H9 (cell line): Measurements from ENCODE around the gene NXPH3. TPM values are rescaled to one million over a fixed set of nuclear protein-coding genes. Genes with fewer than 3 reads are reported as not detected.

ENCODE experiments used
- DNase-seq: peaks from one replicate; pipeline ENCODE4 v3.0.0-alpha.2; 2017
- H2AFZ ChIP-seq: one replicate; pipeline ENCODE4 v1.6.1; 2013; ENCODE audit warnings: mild to moderate bottlenecking, low read length, control low read depth, moderate library complexity
- H2AK5ac ChIP-seq: 2 replicates; pipeline ENCODE4 v1.6.1; 2013; ENCODE audit warnings: low read length, control low read depth, mixed read lengths; ENCODE audit not compliant: insufficient read length
- H2BK120ac ChIP-seq: one replicate; pipeline ENCODE4 v1.6.1; 2013; ENCODE audit warnings: low read depth, mild to moderate bottlenecking, low read length, control low read depth, inconsistent platforms; ENCODE audit not compliant: poor library complexity, severe bottlenecking
- H2BK12ac ChIP-seq: 2 replicates; pipeline ENCODE4 v1.6.1; 2013; ENCODE audit warnings: low read length, control low read depth, mixed read lengths, low read depth; ENCODE audit not compliant: insufficient read length
- H2BK15ac ChIP-seq: 2 replicates; pipeline ENCODE4 v1.6.1; 2013; ENCODE audit warnings: low read depth, low read length, control low read depth
- H2BK20ac ChIP-seq: one replicate; pipeline ENCODE4 v1.6.1; 2013; ENCODE audit warnings: low read depth, mild to moderate bottlenecking, low read length, control low read depth, inconsistent platforms; ENCODE audit not compliant: poor library complexity, severe bottlenecking
- H2BK5ac ChIP-seq: 2 replicates; pipeline ENCODE4 v1.6.1; 2013; ENCODE audit warnings: low read length, control low read depth, mixed read lengths; ENCODE audit not compliant: insufficient read length
- H3K14ac ChIP-seq: 2 replicates; pipeline ENCODE4 v1.6.1; 2013; ENCODE audit warnings: low read length, control low read depth; ENCODE audit not compliant: insufficient read depth
- H3K18ac ChIP-seq: 2 replicates; pipeline ENCODE4 v1.6.1; 2013; ENCODE audit warnings: low read depth, mild to moderate bottlenecking, mixed read lengths, low read length, control low read depth; ENCODE audit not compliant: insufficient read length
- H3K23ac ChIP-seq: 2 replicates; pipeline ENCODE4 v1.6.1; 2013; ENCODE audit warnings: low read length, control low read depth, mixed read lengths, low read depth; ENCODE audit not compliant: insufficient read length
- H3K23me2 ChIP-seq: 2 replicates; pipeline ENCODE4 v1.6.1; 2013; ENCODE audit warnings: low read depth, mild to moderate bottlenecking, mixed read lengths, low read length, control low read depth; ENCODE audit not compliant: insufficient read length, poor library complexity, severe bottlenecking
- H3K27ac ChIP-seq: 2 replicates; pipeline ENCODE4 v1.5.1; 2013; ENCODE audit warnings: low read length, control low read depth, mixed read lengths, low read depth; ENCODE audit not compliant: insufficient read length
- H3K27me3 ChIP-seq: 2 replicates; pipeline ENCODE4 v1.6.1; 2013; ENCODE audit warnings: low read length, control low read depth, inconsistent platforms; ENCODE audit not compliant: insufficient read depth
- H3K4ac ChIP-seq: 2 replicates; pipeline ENCODE4 v1.6.1; 2013; ENCODE audit warnings: low read depth, mild to moderate bottlenecking, control low read depth, inconsistent platforms, low read length, moderate library complexity
- H3K4me1 ChIP-seq: 2 replicates; pipeline ENCODE4 v1.6.1; 2013; ENCODE audit warnings: low read length, control low read depth, inconsistent platforms; ENCODE audit not compliant: insufficient read depth
- H3K4me2 ChIP-seq: 2 replicates; pipeline ENCODE4 v1.6.1; 2013; ENCODE audit warnings: low read length, control low read depth, mixed read lengths; ENCODE audit not compliant: insufficient read length, insufficient read depth
- H3K56ac ChIP-seq: 2 replicates; pipeline ENCODE4 v1.6.1; 2013; ENCODE audit warnings: low read depth, mild to moderate bottlenecking, mixed read lengths, low read length, control low read depth; ENCODE audit not compliant: insufficient read length
- H3K79me1 ChIP-seq: 2 replicates; pipeline ENCODE4 v1.6.1; 2013; ENCODE audit warnings: low read depth, mild to moderate bottlenecking, moderate library complexity, low read length, control low read depth, inconsistent platforms; ENCODE audit not compliant: insufficient read depth, poor library complexity, severe bottlenecking
- H3K79me2 ChIP-seq: 2 replicates; pipeline ENCODE4 v1.6.1; 2013; ENCODE audit warnings: low read length, control low read depth, inconsistent platforms; ENCODE audit not compliant: insufficient read depth
- H3K9ac ChIP-seq: 2 replicates; pipeline ENCODE4 v1.6.1; 2013; ENCODE audit warnings: low read length, control low read depth, mixed read lengths; ENCODE audit not compliant: insufficient read length; ENCODE audit errors: extremely low read depth
- H3K9me3 ChIP-seq: one replicate; pipeline ENCODE4 v1.6.1; 2013; ENCODE audit warnings: low read depth, low read length, inconsistent platforms; ENCODE audit not compliant: control insufficient read depth
- H3T11ph ChIP-seq: one replicate; pipeline ENCODE4 v1.6.1; 2013; ENCODE audit warnings: mild to moderate bottlenecking, low read length, control low read depth, inconsistent platforms
- H4K20me1 ChIP-seq: one replicate; pipeline ENCODE4 v1.6.1; 2013; ENCODE audit not compliant: control insufficient read depth, insufficient read length, insufficient read depth
- H4K5ac ChIP-seq: 2 replicates; pipeline ENCODE4 v1.6.1; 2013; ENCODE audit warnings: low read depth, mild to moderate bottlenecking, mixed read lengths, low read length, control low read depth; ENCODE audit not compliant: insufficient read length
- H4K8ac ChIP-seq: replicated peaks from 2 replicates; pipeline ENCODE4 v1.6.1; 2013; ENCODE audit warnings: low read length, control low read depth, mixed read lengths, low read depth; ENCODE audit not compliant: insufficient read length
- H4K91ac ChIP-seq: 2 replicates; pipeline ENCODE4 v1.6.1; 2013; ENCODE audit warnings: low read depth, mild to moderate bottlenecking, moderate library complexity, mixed read lengths, low read length, control low read depth; ENCODE audit not compliant: insufficient read length
- H3K27ac Mint-ChIP-seq, 3 experiments: 2 replicates in 2 of 3; 3 replicates in 1 of 3; pipeline ENCODE4 v1.8.0; 2020 to 2021; ENCODE audit warnings: mixed read lengths in 3 of 3, mild to moderate bottlenecking in 1 of 3, moderate library complexity in 1 of 3
- H3K27me3 Mint-ChIP-seq: 2 replicates; pipeline ENCODE4 v1.8.0; 2021; ENCODE audit warnings: low read depth, mild to moderate bottlenecking, moderate library complexity, mixed read lengths
- H3K36me3 Mint-ChIP-seq, 3 experiments: 2 replicates in 2 of 3; 3 replicates in 1 of 3; pipeline ENCODE4 v1.8.0; 2020 to 2021; ENCODE audit warnings: low read depth in 3 of 3, mixed read lengths in 3 of 3; ENCODE audit not compliant: insufficient read depth in 1 of 3
- H3K4me1 Mint-ChIP-seq, 2 experiments: 2 replicates each; pipeline ENCODE4 v1.8.0; 2020; ENCODE audit warnings: mixed read lengths in 2 of 2
- H3K4me3 Mint-ChIP-seq, 2 experiments: 2 replicates in 1 of 2; 3 replicates in 1 of 2; pipeline ENCODE4 v1.8.0; 2020 to 2021; ENCODE audit warnings: mild to moderate bottlenecking in 2 of 2, mixed read lengths in 2 of 2, moderate library complexity in 1 of 2
- H3K9me3 Mint-ChIP-seq, 2 experiments: 2 replicates in 1 of 2; 3 replicates in 1 of 2; pipeline ENCODE4 v1.8.0; 2020; ENCODE audit warnings: mild to moderate bottlenecking in 2 of 2, mixed read lengths in 2 of 2, moderate library complexity in 1 of 2
- total RNA-seq: library from RNA; stranded (reverse); gene quantifications from 2 replicates; pipeline ENCODE4 v1.2.1, GENCODE V29; 2021
- TF ChIP-seq, protein P1 (sequence below): fragments of 200-600 bp; sonication (generic); conservative IDR thresholded peaks from 3 replicates; pipeline ENCODE4 v1.8.0; 2021; ENCODE audit warnings: antibody characterized with exemption, mild to moderate bottlenecking

Gene NXPH3
- total RNA-seq, 1 experiment from 2014 or later, result 1.3 TPM

DNA sequence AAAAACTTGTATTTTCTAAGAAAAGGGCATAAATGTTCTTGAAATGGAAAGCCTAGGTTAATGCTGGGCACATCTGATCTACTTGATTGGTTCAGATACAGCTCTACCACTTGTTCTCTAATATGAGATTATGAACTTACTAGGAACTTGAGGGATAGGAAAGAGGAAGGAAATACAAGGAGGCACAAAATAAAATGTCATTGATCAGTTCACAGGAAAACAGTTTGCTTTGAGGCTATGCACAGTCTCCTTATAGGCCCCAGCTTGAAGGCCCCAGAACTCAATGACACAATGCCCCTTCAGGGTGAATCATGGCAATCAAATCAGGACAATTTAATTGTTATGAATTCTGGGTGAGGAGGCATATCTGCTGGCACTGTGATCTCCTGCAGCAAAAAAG lies 27.1 kb downstream of the NXPH3 start:
- Mint-ChIP-seq H3K9me3 (no peaks in the 10 kb centered on the region), H3K27me3 (no peaks in the 10 kb centered on the region), H3K36me3 (peaks cover 4 to 68% (median 55%) of the 10 kb centered on the region in 3 experiments; a peak in 5 of 7 replicates), H3K4me1 (peaks cover 7 to 17% of the 10 kb centered on the region in 2 experiments; a peak in 3 of 4 replicates), H3K27ac (no peak overlapping the region), H3K4me3 (no peak overlapping the region)
- Histone ChIP-seq H3K56ac (no peak overlapping the region), H3K79me1 (no peaks in the 10 kb centered on the region), H3K4me1 (no peaks in the 10 kb centered on the region), H3K14ac (no peak overlapping the region), H2BK5ac (no peak overlapping the region), H2BK15ac (no peak overlapping the region), H4K91ac (no peak overlapping the region), H3T11ph (no peak overlapping the region), H3K23ac (no peak overlapping the region), H3K23me2 (no peaks in the 10 kb centered on the region), H3K79me2 (no peaks in the 10 kb centered on the region), H4K5ac (no peak overlapping the region), H3K4ac (no peak overlapping the region), H4K8ac (no peak overlapping the region), H3K4me2 (no peak overlapping the region), H3K18ac (no peak overlapping the region), H2BK20ac (no peak overlapping the region), H2AFZ (no peak overlapping the region), H2AK5ac (no peak overlapping the region), H3K27me3 (no peaks in the 10 kb centered on the region), H2BK12ac (no peak overlapping the region), H3K9ac (no peak overlapping the region), H3K27ac (no peak overlapping the region), H2BK120ac (no peak overlapping the region), H4K20me1 (no peaks in the 10 kb centered on the region), H3K9me3 (no peaks in the 10 kb centered on the region)
- DNase-seq, result no peak
- TF ChIP-seq, protein P1, sequence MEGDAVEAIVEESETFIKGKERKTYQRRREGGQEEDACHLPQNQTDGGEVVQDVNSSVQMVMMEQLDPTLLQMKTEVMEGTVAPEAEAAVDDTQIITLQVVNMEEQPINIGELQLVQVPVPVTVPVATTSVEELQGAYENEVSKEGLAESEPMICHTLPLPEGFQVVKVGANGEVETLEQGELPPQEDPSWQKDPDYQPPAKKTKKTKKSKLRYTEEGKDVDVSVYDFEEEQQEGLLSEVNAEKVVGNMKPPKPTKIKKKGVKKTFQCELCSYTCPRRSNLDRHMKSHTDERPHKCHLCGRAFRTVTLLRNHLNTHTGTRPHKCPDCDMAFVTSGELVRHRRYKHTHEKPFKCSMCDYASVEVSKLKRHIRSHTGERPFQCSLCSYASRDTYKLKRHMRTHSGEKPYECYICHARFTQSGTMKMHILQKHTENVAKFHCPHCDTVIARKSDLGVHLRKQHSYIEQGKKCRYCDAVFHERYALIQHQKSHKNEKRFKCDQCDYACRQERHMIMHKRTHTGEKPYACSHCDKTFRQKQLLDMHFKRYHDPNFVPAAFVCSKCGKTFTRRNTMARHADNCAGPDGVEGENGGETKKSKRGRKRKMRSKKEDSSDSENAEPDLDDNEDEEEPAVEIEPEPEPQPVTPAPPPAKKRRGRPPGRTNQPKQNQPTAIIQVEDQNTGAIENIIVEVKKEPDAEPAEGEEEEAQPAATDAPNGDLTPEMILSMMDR, result no peak
